HG03064 (cell line): ENCODE measurements around the gene NAV3.

Experiments used
- ATAC-seq: cut with Tn5 transposase; IDR thresholded peaks from one replicate; pipeline ENCODE4 v1.9.1; 2021; ENCODE audit warnings: low read depth; ENCODE audit not compliant: unreplicated experiment

NAV3 gene, protein sequence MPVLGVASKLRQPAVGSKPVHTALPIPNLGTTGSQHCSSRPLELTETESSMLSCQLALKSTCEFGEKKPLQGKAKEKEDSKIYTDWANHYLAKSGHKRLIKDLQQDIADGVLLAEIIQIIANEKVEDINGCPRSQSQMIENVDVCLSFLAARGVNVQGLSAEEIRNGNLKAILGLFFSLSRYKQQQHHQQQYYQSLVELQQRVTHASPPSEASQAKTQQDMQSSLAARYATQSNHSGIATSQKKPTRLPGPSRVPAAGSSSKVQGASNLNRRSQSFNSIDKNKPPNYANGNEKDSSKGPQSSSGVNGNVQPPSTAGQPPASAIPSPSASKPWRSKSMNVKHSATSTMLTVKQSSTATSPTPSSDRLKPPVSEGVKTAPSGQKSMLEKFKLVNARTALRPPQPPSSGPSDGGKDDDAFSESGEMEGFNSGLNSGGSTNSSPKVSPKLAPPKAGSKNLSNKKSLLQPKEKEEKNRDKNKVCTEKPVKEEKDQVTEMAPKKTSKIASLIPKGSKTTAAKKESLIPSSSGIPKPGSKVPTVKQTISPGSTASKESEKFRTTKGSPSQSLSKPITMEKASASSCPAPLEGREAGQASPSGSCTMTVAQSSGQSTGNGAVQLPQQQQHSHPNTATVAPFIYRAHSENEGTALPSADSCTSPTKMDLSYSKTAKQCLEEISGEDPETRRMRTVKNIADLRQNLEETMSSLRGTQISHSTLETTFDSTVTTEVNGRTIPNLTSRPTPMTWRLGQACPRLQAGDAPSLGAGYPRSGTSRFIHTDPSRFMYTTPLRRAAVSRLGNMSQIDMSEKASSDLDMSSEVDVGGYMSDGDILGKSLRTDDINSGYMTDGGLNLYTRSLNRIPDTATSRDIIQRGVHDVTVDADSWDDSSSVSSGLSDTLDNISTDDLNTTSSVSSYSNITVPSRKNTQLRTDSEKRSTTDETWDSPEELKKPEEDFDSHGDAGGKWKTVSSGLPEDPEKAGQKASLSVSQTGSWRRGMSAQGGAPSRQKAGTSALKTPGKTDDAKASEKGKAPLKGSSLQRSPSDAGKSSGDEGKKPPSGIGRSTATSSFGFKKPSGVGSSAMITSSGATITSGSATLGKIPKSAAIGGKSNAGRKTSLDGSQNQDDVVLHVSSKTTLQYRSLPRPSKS (N-terminal part only)

DNA sequence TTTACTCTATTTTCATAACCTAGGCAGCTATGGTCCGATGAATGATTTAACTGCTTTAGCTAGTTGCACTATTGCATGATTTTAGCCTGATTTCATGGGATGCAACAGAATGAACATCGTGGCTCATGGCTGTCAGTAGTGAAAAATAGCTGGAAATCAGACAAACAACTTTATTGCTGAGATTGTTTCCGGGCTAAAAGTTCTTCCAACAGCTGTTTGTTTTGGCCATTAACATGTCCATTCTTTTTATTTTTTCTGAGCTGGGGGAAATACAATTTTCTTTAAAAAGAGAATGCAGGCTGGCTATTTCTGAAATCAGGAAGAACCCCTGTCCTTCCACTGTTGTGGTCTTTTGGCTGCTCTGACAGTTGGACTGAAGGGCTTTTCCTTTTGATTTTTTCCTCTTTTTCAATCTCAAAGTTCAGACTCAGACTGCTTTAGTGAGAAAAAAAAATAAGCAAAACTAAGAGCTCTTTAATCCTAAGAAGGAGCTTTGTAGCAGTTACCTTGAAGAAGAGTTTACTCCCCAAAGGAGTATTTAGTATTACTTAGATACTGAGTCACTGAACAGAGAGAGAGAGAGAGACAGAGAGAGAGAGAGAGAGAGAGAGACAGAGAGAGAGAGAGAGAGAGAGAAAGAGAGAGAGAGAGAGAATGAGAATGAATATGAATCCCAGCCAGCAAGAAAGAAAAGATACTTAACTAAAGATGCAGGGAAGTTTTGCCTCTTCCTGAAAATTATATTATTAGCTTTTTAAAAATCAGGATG lies at the start of gene NAV3:
Gene NAV3 (plus strand): TSS at position 312 of the 769 bp plus-strand sequence. CDS start 568 bp downstream, outside the sequence.
- no peak for ATAC-seq

DNA sequence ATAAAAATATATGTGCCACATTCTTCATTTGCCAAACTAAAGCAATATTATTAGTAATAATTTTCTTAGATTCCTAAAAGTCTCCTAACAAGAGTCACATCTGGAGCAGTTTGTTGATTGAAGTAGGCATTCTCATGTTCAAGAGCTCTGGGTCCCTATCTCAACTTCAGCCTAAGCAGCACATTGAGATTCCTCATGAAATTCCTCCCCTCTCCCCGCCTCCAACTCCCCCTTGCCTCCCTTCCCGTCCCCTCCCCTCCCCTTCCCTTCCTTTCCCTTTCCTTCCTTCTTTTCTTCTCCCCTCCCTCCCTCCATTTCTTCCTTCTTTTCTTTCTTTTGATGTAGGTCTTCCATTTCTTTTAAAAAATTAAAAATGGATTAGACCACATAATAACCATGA lies 48.7 kb upstream of the NAV3 start:
- no peak for ATAC-seq

GRCh38 chr12:77782766-77783165 lies 47.9 kb upstream of the NAV3 start:
- no peak for ATAC-seq

GRCh38 chr12:77785211-77785610 lies 45.5 kb upstream of the NAV3 start:
- ATAC-seq, result no peak

- ATAC-seq, result no peak
Measured at GRCh38 chr12:77786675-77787074, 44.0 kb upstream of the NAV3 start.

DNA sequence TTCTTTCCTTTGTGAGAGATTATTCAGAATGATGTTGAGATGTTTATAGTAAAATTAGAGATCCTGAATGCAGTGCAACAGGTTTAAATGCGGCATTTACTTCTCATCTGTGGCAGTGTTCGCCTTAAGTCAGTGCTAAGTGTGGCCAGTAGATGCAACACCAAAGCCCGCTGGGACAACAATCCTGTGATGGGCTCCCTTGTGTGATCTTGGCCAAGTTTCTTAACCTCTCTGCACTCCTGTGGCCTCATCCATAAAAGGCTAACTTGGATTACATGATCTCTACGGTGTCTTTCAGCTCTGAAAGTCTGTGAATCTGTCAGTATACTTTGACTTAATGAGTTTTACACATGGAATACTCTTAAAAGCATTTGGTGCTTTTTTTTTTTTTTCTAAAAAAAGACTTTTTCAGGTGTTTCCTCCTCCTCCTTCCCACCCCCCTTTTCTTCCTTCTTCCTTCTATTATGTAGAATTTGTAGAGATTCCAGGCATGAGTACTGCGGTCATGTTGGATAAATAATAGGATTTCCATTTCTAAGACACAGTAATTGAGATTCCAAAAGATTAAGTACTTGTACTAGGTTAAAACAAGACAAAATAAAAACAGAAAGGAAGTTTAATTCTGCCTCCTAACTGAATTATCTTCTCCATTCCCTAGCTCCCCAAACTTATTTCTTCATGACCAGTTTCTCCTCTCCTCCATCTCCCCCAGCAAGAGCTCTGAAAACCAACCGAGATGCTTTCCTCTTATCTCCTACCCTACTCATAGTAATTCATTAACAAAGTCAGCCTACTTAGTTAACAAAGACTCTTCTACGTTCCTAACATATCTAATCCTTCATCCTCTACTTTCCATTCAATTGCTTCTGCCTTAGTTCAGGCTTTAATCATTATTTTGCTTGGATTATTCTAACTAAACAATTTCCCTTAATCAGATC lies 42.2 kb upstream of the NAV3 start:
- no peak for ATAC-seq

- ATAC-seq, result no peak
Measured at GRCh38 chr12:77795699-77796098, 35.0 kb upstream of the NAV3 start.

- ATAC-seq, result no peak
Measured at GRCh38 chr12:77796775-77797174, 33.9 kb upstream of the NAV3 start.

- ATAC-seq, result no peak
Measured at GRCh38 chr12:77800501-77800900, 30.2 kb upstream of the NAV3 start.

DNA sequence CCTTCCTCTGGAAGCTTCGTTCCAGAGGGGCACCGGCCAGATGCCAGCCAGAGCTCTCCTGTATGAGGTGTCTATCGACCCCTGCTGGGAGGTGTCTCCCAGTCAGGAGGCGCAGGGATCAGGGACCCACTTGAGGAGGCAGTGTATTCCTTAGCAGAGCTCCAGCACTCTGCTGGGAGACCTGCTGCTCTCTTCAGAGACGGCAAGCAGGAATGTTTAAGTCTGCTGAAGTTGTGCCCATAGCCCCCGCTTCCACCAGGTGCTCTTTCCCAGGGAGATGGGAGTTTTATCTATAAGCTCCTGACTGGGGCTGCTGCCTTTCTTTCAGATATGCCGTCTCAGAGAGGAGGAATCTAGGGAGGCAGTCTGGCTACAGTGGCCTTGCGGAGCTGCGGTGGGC lies 22.2 kb upstream of the NAV3 start:
- ATAC-seq, result no peak

DNA sequence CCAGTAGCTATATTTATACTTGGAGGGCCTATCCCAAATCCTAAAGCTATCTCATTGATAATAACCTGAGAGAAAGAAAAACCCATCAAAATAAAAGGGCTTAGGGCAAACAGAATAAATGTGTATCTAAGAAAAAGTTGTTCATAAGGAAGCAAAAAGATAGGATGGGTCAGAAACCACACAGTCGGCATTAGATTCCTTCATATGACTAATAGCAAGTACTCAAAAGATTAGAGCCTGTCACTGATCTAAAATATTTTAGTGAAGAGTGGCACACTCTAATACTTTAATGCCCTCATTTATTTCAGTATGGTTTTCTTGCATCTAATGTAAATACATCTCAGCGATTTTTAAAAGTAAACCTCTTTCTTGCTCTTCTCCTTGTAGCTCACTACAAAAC lies 17.1 kb upstream of the NAV3 start:
- no peak for ATAC-seq

DNA sequence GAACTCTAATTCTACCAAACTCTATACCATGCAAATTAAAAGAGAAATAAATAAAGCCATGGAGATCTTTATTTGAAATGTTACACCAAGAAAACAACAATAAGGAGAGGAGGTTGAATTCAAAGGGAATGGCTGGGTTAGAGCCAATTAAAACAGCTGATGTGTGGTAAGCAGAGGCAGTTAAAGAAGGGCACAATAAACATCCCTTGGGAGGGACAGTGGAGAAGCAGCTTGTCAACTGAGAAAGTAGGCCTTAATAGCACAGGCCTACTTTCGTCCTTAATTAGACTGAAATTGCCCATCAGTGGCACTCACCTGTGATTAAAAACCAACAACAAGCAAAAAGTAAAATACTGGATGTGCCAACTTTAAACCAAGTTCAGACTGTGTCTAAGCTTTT lies 16.3 kb upstream of the NAV3 start:
- ATAC-seq, result no peak

DNA sequence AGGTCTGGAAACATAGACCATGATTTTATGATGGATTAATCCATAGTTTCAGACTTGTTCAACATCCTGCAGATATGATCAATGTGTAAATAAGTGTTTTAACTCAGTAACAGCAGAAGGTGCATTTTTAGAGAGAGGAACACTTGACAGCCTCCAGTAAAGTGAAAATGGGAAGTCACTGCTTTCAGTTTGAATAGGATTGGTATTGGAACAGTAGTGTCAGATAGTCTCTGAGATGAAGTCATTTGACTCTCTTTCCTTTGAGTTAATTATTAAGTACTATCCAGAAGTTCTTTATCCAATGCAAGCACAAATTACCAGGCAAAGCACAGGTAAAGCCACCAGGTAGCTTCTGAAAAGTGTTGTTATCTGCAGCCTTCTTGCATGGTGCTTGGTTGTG lies 14.5 kb upstream of the NAV3 start:
- ATAC-seq, result no peak

DNA sequence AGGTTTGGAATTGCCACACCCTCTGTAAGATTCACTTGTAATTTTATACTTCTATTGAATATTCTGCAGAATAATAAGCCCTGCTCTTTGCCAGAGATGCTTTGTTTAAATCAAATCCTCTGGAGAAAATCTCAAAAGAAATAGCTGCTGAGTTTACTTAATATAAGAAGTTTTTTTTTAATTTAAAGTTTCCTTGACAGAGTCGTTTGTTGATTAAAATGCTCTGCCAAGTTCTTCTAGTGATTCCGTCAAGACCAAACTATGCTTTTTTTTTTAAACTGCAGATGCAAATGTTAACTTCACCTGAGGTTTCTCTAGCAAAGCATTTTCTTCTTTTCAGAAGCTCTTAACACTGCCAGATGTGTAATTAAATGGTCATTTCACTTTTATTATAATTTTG lies 13.4 kb upstream of the NAV3 start:
- no peak for ATAC-seq

DNA sequence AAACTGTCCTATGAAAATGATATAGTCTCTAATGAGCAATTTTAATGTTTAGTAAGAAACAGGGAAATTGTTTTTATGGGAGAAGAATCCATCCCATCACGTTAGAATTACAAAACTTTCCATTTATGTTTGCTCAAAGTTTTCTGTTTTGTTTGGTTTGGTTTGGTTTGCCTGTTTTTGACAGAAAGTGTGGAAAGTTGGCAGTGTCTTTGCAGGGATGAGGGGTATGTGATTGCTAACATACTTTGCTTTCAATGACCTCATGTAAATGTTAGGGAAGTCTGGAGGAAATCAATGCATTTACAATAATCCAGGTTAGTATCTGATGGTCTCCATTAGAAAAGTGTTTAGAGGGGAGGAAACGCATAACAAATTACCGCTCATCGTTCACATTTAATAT lies 12.3 kb upstream of the NAV3 start:
- ATAC-seq, result no peak

DNA sequence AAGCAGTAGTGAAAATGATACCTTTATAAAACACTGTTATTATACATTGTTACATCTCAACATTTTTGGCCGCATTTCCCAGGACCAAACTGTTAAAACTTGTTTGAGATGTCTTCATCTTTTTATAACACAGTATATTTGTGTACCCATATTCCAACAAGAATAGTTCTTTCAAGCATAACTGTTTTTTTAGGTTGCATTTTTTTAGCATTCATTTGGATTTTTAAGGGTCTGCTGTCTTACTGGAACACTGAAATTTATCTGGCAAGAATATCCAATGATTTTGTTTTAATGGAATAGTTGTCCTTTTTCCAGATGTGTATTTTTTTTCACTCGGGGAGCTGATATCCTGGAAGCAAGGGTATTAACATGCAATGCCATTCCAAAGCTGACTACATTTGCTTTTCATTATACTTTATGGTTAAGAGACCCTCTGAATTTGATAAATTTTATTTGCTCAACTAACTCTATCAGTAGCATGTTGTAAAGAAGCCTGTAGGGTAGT lies 8.9 kb upstream of the NAV3 start:
- no peak for ATAC-seq

DNA sequence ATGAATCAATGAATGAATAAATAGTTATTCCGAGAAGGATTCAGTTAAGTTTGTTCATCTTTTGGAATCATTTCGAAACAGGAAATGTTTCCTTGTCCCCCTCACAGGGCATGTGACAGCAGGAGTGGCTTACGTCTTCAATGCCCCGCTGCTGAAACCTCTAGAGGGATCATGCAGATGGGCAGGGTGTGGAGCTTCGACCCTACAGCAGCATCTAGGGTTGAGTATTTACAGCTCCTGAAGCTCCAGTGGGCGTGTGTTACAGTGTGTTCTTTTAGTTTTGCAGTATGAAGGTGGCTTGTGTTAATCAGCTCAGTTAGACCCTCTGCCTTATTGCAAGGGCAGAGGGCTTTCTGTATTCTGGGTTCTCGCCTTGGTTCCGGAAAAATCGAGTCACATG lies 2.6 kb downstream of the NAV3 start:
- no peak for ATAC-seq

DNA sequence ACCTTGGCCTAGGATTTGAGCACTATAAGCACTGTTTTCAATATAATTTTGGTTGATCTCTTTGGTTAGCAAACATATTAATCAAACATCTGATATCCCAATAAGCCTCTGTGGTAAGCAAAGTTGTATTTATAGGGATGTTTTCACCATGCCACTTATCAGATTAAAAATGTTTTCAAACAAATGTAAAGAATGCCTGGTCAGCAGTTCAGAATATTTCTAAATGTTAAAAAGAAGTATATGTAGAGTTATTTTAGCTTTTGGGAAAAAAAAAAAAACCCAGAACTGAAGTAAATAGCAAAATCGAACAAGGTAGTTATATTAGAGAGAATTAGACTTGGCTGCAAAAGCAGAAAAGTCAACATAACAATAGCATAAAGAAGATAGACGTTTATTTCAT lies 3.9 kb downstream of the NAV3 start:
- ATAC-seq, result no peak

DNA sequence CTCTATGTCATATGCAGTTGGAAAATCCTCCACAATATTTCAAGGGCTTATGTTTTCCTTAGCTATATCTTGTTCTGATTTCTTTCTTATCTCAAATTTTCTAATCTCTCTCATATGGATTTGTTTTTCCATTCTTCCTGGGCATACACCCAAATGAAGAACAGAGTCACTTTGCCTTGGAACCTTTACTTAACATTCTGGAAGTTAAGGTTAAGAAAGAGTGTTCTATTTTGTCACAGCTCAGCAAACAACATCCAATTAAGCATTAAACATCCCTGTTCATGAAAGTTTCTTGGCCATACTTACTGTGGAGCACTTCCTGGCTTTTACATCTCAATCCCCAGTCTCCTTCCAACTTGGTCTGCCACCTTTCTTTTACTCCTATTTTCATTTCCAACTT lies 5.3 kb downstream of the NAV3 start:
- ATAC-seq, result no peak
